ENCODE measurements around the gene POLR2J3.
"Not testable (repeated sequence)": the region's sequence is repeated elsewhere in the genome, so short reads cannot be mapped to it uniquely, and the experiment has no call there.

POLR2J3 gene

DNA sequence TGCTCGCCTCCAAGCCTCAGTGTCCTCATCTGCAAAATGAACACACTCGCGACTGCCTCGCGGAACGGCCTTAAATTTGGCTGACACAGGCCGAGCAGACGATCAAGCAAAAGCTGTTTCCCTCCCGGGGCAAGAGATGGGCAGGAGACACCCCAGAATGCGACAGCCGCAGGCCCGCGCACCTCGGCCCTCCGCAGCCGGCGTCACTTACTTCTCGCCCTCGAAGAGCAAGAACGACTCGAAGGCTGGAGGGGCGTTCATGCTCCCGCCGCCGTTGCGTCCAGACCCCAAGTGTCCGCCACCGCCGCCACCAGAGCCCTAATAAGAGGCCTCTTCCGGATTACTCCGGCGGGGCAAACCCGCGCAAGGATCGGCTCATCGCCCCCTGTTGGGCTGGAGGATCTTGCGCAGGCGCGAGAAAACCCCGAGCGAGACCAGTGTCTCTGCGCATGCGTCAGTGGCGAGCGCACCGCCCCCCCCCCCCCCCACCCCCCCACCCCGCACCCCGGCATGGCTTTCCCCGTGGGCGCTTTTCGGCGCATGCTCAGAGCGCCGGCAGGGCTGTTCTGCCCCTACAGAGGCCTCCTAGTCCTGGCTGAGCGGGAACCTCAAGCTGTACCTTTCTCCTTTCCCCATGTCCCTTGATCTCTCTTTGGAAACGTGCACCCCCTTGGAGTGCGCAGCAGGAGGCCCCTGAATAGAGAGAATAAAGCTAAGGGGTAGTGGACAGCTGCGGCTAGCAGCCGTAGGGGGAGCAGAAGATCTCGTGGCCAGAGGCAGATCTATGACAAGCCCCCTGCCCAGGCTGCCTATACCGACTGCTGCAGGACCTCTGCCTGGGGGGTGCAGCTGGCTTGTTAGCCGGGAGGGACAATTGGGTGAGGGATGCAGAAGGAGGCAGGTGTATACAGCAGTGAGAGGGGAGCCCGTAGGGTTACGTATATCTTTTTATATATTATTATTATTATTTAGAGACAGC is at the start of gene POLR2J3:
Gene POLR2J3 (minus strand): TSS at position 323 of the 979 bp plus-strand sequence. CDS start 62 bp downstream, at position 261.
- CTCF ChIA-PET; POLR2A ChIA-PET; DNase-seq (ENCODE audit: extremely low spot score): not testable (repeated sequence)
- TF ChIP-seq, protein P1, sequence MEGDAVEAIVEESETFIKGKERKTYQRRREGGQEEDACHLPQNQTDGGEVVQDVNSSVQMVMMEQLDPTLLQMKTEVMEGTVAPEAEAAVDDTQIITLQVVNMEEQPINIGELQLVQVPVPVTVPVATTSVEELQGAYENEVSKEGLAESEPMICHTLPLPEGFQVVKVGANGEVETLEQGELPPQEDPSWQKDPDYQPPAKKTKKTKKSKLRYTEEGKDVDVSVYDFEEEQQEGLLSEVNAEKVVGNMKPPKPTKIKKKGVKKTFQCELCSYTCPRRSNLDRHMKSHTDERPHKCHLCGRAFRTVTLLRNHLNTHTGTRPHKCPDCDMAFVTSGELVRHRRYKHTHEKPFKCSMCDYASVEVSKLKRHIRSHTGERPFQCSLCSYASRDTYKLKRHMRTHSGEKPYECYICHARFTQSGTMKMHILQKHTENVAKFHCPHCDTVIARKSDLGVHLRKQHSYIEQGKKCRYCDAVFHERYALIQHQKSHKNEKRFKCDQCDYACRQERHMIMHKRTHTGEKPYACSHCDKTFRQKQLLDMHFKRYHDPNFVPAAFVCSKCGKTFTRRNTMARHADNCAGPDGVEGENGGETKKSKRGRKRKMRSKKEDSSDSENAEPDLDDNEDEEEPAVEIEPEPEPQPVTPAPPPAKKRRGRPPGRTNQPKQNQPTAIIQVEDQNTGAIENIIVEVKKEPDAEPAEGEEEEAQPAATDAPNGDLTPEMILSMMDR (IDR thresholded peaks at IDR 0.05; ENCODE audit: control extremely low read depth, extremely low read depth, low read depth, missing control alignments), result peak; percentile 46

DNA sequence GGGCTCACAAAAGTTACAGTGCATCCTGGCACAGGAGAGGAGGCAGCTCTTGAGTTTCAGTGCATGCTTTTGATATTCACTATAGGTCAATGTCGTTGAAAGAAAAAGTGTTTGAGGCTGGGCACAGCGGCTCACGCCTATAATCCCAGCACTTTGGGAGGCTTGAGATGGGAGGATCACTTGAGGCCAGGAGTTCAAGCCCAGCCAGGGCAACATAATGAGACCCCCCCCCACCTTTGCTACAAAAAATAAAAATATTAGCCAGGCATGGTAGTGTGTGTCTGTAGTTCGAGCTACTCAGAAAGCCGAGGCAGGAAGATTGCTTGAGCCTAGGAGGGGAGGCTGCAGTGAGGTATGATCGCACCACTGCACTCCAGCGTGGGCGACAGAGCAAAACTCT is 45.7 kb upstream of the POLR2J3 start:
- POLR2A ChIA-PET, result not testable (repeated sequence)

DNA sequence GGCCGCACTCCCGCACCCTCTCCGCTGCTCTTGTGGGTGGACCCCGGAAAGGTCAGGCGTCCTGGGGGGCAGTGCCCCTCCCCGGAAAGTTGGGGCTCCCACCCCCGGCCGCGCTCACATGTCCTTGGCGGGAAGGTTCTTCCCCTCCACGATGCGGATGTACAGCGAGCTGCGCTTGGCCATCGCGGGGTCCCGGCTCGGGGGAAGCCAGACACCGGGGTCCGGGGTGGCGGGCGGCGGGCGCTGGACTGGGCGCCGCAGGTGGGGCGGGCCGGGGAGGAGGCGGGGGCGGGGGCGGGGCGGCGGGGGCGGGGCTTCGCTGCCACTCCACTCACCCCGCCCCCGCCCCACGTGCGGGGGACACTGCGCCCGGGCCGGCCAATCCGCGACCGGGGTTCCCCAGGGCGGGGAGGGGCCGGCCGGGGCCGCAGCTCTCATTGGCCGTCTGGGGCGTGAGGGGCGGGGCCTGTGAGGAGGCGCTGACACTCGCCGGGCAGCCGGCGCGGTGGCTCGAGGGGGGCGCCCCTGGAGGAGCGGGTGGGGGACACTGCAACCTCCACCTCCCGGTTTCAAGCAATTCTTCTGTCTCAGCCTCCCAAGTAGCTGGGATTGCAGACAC is 44.2 kb upstream of the POLR2J3 start, which contains the start of gene RASA4:
Gene RASA4 (minus strand): TSS at position 250 of the 619 bp plus-strand sequence. CDS start 67 bp downstream, at position 183.
- POLR2A ChIA-PET; DNase-seq (ENCODE audit: extremely low spot score); CTCF ChIA-PET: not testable (repeated sequence)

More for the DNA sequence above, 45.7 kb upstream of the POLR2J3 start:
- DNase-seq (ENCODE audit: extremely low spot score); CTCF ChIA-PET: not testable (repeated sequence)

DNA sequence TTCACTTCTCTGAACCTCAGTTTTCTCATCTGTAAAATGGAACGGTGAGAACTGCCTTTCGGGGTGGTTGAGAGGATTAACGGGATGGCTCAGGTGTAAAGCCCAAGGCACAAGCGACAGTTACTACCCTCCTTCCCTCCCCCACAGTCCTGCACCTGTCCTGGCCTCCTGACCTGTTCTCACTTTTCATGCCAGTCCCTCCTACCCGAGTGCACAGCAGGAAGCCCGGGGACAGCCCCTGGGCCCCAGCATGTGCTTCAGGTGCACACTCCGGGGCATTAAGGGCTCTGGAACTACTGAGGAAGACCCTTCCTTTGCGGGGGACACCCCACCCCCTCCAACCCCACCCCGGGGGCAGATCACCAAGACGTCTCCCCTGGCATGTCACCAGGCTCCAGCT is 43.5 kb upstream of the POLR2J3 start:
- POLR2A ChIA-PET; DNase-seq (ENCODE audit: extremely low spot score); CTCF ChIA-PET: not testable (repeated sequence)

DNA sequence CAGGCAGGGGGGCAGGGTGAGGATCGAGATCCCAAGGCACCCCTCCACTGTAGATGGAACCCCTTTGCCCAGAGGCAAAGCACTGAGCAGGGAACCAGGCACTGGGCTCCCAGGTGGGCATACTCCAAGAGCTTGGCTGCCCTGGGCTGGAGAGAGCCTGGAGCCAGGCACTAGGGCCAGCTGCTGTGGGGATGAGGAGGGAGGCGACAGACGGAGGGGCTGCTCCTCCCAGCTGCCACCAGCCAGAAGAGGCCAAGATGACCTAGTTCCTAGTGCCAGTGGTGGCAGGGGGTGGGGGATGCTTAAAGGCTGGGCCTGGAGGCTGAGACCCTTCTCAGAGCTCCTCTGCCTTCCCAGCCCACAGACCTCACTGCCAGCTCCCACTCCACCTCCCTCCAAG is 42.5 kb upstream of the POLR2J3 start:
- CTCF ChIA-PET; POLR2A ChIA-PET; DNase-seq (ENCODE audit: extremely low spot score): not testable (repeated sequence)

DNA sequence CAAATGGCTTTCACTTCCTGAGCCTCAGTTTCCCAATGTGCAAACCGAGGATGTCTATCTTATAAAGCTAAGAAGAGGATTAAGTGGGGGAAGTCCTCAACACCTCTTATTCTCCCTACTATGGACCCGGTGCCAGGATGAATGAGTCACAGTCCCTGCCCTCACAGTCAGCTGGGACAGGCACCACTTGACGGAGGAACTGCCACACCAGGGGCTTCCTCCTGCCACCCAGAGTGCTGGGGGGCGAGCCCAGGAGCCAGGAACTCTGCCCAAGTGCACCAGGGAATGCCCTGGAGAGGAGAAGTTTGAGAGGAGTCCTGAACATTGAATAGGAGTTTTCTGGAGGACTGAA is 41.9 kb upstream of the POLR2J3 start:
- DNase-seq (ENCODE audit: extremely low spot score); CTCF ChIA-PET; POLR2A ChIA-PET: not testable (repeated sequence)

DNA sequence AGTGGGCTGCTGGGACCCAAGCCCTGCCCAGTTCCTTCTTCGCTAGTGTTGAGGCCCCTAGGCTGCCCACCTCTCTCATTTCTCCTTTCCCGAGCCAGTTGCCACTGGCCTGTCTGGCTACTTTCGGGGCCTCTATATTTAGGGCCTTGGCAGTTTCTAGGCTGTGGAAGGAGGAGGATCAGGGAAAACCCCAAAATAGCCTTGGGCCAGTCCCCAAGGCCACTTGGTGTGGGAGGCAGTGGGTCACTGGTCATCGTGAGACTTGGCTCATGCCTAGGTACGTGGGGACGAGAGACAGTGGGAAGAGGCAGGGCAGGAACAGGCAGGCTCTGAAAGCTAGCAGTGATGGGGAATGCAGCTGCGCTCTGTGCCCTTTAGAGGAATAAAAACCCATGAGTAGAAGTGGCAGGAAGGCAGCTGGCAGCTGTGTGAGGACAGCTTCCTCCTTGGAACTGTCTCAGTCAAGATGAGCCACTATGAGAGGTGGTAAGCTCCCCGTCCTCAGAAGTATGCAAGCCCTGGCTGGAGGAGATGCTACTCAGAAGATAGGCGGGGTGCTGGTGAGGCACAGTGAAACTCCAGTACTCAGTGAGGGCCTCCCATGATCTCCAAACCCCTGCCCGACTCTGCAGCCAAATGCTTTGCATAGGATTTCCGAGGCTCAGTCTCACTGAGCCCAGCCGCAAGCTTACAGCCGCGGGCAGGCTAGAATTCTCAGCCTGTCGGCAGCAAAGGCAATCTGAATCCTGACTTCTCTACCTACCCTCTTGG is 41.4 kb upstream of the POLR2J3 start:
- DNase-seq (ENCODE audit: extremely low spot score); POLR2A ChIA-PET; CTCF ChIA-PET: not testable (repeated sequence)

DNA sequence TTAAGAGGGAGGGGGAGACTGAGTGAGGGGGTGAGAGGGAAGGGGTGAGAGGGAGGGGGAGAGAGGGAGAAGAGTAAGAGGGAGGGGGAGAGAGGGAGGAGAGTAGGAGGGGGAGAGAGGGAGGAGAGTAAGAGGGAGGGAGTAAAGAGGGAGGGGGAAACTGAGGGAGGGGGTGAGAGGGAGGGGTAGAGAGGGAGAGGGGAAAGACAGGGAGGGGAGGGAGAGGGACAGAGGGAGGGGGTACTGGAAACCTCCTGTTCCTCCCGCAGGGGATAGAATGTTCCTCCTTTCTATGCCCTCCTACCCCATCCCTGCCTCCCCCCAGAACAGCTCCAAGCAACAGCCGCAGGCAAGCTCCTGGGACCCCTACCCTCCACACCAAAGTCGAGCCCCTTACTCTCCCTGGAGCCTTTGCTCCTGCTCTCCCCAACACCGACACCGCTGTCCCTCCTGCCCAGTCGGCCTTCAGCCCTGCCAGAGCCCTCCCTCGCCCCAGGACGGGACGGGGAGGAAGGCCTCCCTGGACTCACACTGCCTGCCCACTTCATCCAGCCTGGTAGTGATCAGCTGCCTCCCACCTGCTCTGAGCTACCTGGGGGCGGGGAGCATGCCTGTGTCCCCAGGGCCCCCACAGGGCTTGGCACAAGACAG is 39.4 kb upstream of the POLR2J3 start:
- CTCF ChIA-PET; DNase-seq (ENCODE audit: extremely low spot score); POLR2A ChIA-PET: not testable (repeated sequence)

DNA sequence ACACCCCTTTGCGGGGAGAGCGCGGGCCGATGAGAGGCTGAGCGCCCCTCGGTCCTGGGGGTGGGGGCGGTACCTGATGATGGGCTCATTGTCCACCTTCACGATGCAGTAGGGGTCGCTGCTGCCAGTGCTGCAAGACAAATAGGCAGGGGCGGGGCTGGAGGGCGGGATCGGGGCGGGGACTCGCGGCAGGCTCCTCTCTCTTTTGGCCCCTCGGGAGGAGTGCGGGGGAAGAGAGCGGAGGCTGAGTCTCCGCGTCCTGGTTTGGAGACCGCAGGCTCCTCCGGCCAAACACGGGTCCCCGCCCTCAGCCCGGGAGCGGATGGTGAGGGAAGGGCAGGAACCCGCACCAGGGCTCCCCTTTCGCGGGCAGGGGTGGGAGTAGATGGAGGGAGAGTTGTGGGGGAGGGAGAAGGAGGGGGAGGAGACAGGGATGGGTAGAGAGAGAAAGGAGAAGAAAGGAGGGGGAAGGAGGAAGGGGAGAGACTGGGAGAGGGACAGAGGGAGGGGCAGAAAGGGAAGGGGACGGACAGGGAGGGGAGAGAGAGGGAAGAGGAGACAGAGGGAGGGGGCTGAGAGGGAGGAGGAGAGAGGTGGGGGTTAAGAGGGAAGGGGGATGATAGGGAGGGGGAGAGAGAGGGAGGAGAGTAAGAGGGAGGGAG is 38.8 kb upstream of the POLR2J3 start:
- CTCF ChIA-PET; POLR2A ChIA-PET; DNase-seq (ENCODE audit: extremely low spot score): not testable (repeated sequence)

DNA sequence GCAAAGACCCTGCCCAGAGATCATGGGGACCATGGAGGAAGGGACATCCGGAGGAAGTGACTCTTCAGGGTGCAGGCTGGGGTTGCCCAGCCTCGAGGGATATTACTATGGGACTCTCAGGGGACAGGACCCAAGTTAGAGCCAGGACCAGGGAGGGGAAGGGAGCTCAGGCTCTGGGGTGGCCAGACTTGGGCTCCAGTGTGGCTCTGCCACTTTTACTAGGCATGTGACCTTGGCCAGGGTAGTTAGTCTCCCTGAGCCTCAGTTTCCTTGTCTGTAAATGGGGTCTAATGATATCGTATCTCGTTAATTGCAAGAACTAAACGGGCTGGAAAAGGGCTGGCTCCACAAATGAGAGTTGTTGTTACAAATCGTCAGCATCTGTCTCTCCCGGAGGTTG is 38.1 kb upstream of the POLR2J3 start:
- POLR2A ChIA-PET; DNase-seq (ENCODE audit: extremely low spot score); CTCF ChIA-PET: not testable (repeated sequence)

DNA sequence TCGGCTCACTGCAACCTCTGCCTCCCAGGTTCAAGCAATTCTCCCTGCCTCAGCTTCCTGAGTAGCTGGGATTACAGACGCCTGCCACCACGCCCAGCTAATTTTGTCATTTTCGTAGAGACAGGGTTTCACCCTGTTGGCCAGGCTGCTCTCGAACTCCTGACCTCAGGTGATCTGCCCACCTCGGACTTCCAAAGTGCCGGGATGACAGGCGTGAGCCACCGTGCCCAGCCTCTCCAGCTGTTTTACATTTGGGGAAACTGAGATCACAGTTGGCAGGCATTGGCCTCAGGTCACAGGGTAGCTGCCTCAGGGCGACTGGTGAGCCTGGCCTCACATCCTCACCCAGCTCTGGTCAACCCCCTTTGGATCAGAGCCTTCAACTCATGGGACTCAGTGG is 37.4 kb upstream of the POLR2J3 start:
- DNase-seq (ENCODE audit: extremely low spot score); POLR2A ChIA-PET; CTCF ChIA-PET: not testable (repeated sequence)

DNA sequence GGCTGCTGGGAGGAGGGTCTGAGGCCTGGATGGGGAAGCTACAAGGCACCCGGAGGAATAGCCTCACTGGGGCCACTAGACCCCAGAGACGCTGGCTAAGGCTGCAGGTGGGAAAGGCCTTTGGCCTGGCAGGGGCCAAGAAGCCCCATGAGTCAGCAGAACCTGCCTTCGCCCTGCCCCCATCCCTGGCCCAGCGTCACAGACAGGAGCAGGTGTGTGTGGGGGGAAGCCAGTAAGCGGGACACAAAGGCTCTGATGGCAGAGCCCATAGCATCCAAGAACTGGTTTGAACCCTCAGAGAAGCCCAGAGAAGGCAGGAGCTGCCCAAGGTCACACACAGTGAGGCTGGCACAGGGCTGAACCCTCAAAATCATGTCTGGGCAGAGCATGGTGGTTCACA is 34.5 kb upstream of the POLR2J3 start:
- CTCF ChIA-PET; POLR2A ChIA-PET; DNase-seq (ENCODE audit: extremely low spot score): not testable (repeated sequence)

DNA sequence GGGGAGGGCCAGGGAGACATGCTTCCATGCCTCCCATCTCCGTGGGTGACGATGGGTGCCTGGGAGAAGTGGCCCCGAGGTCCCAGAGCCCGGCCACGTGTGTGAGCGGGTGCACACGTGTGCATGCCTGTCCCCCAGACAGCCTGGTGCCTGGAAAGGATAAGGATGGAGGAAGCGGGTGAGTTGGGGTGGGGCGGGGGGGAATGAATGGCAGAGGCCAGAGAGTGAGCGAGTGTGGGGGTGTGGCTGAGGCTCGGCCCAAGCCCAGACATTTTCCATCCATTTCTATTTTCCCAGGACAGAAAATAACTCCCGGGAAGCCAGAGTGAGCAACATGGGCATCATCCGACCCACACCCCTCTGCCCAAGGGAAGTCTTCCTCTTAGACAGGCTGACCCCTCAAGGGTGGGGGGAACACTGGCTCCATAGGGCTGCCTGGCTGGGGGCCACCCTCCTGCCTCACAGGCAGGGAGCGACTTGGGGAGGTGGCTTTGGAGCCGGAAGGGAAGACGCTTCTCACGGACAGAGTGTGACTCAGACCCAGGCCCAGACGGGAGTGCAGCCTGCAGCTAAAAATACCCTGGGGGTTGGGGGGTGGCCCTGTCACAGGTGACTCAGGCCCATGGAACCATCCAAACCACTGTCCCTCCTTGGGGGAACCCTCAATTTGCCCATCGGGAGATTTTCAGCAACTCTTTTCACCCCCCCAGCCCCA is 32.2 kb upstream of the POLR2J3 start:
- POLR2A ChIA-PET; DNase-seq (ENCODE audit: extremely low spot score); CTCF ChIA-PET: not testable (repeated sequence)

DNA sequence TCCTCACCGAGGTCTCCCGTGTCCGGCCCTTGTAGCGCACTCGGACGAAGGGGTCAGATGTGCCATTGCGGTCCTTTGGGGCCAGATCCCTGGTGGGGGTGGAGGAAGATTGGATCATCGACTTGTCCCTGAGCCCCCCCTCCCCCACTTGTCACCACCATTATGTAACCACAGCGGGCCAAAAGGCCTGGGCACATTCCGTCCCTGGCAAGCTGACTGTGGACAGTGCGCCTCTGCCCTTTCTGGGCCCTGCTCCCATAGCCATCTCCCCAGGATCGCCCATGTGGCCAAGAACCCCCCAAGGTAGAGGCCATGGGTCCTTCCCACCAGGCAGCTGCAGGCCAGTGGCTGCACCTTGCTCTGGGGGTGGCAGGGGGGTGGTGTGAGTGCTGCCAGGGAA is 29.9 kb upstream of the POLR2J3 start:
- POLR2A ChIA-PET; CTCF ChIA-PET; DNase-seq (ENCODE audit: extremely low spot score): not testable (repeated sequence)

DNA sequence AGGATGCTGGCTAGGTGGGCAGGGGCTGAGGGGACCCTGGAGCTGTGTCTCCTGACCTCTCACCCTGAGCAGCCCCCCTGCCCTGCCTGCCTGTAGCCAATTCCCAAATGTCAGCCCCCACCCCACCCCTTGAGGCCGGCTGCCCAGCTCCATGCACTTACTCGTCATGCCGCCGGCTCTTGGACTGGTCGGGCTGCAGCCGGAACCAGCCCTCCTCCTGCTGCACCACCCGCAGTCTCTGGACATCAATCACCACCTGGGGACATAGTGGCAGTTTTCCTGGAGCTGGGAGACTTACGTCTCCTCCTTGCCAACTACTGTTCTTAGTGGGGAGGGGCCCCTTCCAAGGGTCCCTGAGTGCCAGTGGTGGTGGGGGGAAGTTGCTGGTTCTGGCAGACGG is 27.3 kb upstream of the POLR2J3 start:
- DNase-seq (ENCODE audit: extremely low spot score); CTCF ChIA-PET; POLR2A ChIA-PET: not testable (repeated sequence)

DNA sequence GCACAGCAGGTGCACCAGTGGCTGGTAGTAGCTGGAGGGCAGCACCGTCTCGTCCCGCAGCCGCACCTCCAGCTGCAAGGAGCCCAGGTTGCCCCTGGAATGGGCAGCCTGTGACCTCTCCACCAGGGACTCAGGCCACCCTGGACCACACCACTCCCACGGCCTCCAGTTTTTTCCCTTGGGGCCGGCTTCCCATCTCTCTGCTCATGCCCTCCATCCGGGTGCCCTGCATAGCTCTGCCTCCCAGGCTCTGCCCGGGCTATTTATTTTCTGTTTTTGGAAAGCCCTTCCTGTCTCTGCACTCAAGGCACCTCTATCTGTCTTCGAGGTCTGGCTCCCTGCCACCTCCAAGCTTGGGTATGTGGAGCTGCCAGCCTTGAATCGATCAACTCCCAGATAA is 23.7 kb upstream of the POLR2J3 start:
- POLR2A ChIA-PET; CTCF ChIA-PET; DNase-seq (ENCODE audit: extremely low spot score): not testable (repeated sequence)

All from GM10248 (cell line).